ENCODE data around the gene SLC41A3.

GRCh38 chr3:126121632-126122031 is 37.7 kb upstream of the SLC41A3 start:
- TF ChIP-seq CTCF (conservative IDR thresholded peaks at IDR 0.05 in 1 of 2, IDR thresholded peaks at IDR 0.05 in 1 of 2; ENCODE audit: low read depth in 1 of 2, low read length in 2 of 2) (no peak), EZH2 (IDR thresholded peaks at IDR 0.05; ENCODE audit: low read length, missing control alignments) (no peak)
